Measurements from ENCODE around the gene PTPRM.

The PTPRM gene

GRCh38 chr18:8254654-8255053 lies 687.5 kb downstream of the PTPRM start:
- DNase-seq (ENCODE audit: extremely low read depth in 1 of 2, low read depth in 1 of 2), result no peak

- no peak for DNase-seq (ENCODE audit: extremely low read depth in 1 of 2, low read depth in 1 of 2)
Observed at GRCh38 chr18:8257851-8258434, 690.8 kb downstream of the PTPRM start.

GRCh38 chr18:8260319-8260718 lies 693.2 kb downstream of the PTPRM start:
- DNase-seq (ENCODE audit: extremely low read depth in 1 of 2, low read depth in 1 of 2), result no peak

- no peak for DNase-seq (ENCODE audit: extremely low read depth in 1 of 2, low read depth in 1 of 2)
Observed at GRCh38 chr18:8260827-8261226, 693.7 kb downstream of the PTPRM start.

GRCh38 chr18:8261651-8262091 lies 694.6 kb downstream of the PTPRM start:
- DNase-seq (ENCODE audit: extremely low read depth in 1 of 2, low read depth in 1 of 2), result no peak

- DNase-seq (ENCODE audit: extremely low read depth in 1 of 2, low read depth in 1 of 2), result no peak
Observed at GRCh38 chr18:8262221-8262620, 695.1 kb downstream of the PTPRM start.

- no peak for DNase-seq (ENCODE audit: extremely low read depth in 1 of 2, low read depth in 1 of 2)
Observed at GRCh38 chr18:8264116-8264515, 697.0 kb downstream of the PTPRM start.

GRCh38 chr18:8264861-8265411 lies 697.8 kb downstream of the PTPRM start:
- no peak for DNase-seq (ENCODE audit: extremely low read depth in 1 of 2, low read depth in 1 of 2)

GRCh38 chr18:8272254-8272653 lies 705.1 kb downstream of the PTPRM start:
- DNase-seq (ENCODE audit: extremely low read depth in 1 of 2, low read depth in 1 of 2), result no peak

- DNase-seq (ENCODE audit: extremely low read depth in 1 of 2, low read depth in 1 of 2), result no peak
Observed at GRCh38 chr18:8274370-8274769, 707.3 kb downstream of the PTPRM start.

- no peak for DNase-seq (ENCODE audit: extremely low read depth in 1 of 2, low read depth in 1 of 2)
Observed at GRCh38 chr18:8276406-8276805, 709.3 kb downstream of the PTPRM start.

- no peak for DNase-seq (ENCODE audit: extremely low read depth in 1 of 2, low read depth in 1 of 2)
Observed at GRCh38 chr18:8277270-8277669, 710.2 kb downstream of the PTPRM start.

GRCh38 chr18:8279346-8279745 lies 712.2 kb downstream of the PTPRM start:
- DNase-seq (ENCODE audit: extremely low read depth in 1 of 2, low read depth in 1 of 2), result no peak

- no peak for DNase-seq (ENCODE audit: extremely low read depth in 1 of 2, low read depth in 1 of 2)
Observed at GRCh38 chr18:8279781-8280330, 712.7 kb downstream of the PTPRM start.

GRCh38 chr18:8283891-8284585 lies 716.9 kb downstream of the PTPRM start:
- DNase-seq (ENCODE audit: extremely low read depth in 1 of 2, low read depth in 1 of 2), result no peak

GRCh38 chr18:8286303-8286702 lies 719.2 kb downstream of the PTPRM start:
- DNase-seq (ENCODE audit: extremely low read depth in 1 of 2, low read depth in 1 of 2), result no peak

- DNase-seq (ENCODE audit: extremely low read depth in 1 of 2, low read depth in 1 of 2), result no peak
Observed at GRCh38 chr18:8287196-8287885, 720.2 kb downstream of the PTPRM start.

- DNase-seq (ENCODE audit: extremely low read depth in 1 of 2, low read depth in 1 of 2), result no peak
Observed at GRCh38 chr18:8288472-8289195, 721.5 kb downstream of the PTPRM start.

- no peak for DNase-seq (ENCODE audit: extremely low read depth in 1 of 2, low read depth in 1 of 2)
Observed at GRCh38 chr18:8290435-8290834, 723.3 kb downstream of the PTPRM start.

- no peak for DNase-seq (ENCODE audit: extremely low read depth in 1 of 2, low read depth in 1 of 2)
Observed at GRCh38 chr18:8290913-8291312, 723.8 kb downstream of the PTPRM start.

GRCh38 chr18:8293184-8293583 lies 726.1 kb downstream of the PTPRM start:
- no peak for DNase-seq (ENCODE audit: extremely low read depth in 1 of 2, low read depth in 1 of 2)
